GM19023 (cell line): ENCODE data around the gene ICE2.
A peak's percentile ranks its signal among the peaks of the same experiment; 100 is the strongest.
"Not testable (repeated sequence)": the region's sequence is repeated elsewhere in the genome, so short reads cannot be mapped to it uniquely, and the experiment has no call there.

Experiments
- ATAC-seq: cut with Tn5 transposase; IDR thresholded peaks from one replicate; pipeline ENCODE4 v1.9.1; 2021; ENCODE audit warnings: mild to moderate bottlenecking, moderate library complexity; ENCODE audit not compliant: unreplicated experiment

Gene ICE2

DNA sequence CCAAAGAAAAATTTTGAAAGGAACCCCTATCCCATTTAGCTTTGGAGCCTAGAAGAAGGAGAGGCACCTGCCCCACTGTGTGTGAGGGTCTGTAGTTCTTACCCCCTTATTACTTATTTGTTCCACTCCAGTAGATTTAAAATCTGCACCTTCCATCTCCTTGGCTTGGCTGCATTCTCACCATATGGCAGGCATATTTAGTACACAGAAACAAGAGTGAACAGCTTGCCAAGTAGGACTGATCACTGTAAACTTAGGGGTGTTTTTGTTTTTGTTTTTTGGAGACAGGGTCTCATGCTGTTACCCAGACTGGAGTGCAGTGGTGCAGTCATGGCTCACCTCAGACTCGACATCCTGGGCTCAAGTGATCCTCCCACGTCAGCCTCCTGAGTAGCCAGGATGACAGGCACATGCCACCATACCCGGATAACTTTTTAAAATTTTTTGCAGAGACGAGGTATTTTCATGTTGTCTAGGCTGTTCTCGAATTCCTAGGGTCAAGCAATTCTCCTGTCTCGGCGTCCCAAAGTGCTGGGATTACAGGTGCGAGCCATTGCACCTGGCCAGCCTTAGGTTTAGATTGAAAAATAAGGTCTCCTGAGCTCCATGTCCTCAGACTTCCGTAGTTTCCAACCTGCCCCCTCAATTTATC, 67.0 kb downstream of the ICE2 start:
- ATAC-seq, result no peak

DNA sequence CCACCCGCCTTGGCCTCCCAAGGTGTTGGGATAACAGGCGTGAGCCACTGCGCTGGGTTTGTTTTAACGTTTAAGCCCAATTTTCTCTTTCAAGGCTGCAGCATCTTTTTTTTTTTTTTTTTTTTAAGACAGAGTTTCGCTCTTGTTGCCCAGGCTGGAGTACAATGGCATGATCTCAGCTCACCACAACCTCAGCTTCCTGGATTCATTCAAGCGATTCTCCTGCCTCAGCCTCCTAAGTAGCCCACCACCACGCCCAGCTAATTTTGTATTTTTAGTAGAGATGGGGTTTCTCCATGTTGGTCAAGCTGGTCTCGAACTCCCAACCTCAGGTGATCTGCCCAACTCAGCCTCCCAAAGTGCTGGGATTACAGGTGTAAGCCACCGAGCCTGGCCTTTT, 68.6 kb downstream of the ICE2 start:
- ATAC-seq, result not testable (repeated sequence)

DNA sequence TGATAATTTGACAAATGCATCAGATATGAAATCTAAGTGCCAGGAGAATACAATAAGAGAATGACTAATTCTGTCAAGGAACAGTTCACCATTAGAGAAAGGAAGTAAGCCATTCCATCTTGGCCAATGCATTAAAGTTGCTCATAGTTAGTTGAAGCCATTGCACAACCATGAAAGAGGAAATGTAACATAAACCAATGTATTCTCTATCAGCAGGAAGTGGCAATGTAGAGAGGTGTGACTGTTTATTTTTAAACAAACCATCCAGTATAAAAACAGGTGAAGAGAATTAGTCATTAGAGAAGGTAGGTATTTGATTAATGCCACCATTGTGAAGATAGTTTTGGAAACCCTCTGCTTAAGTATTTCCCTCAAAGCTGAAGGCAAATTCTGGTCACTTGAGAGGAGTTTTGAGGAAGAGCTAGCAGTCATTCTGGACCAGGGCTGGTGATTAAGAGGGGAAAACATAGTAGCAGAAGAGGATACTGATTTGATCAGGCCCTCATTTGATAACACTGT, 70.4 kb downstream of the ICE2 start:
- ATAC-seq, result no peak

DNA sequence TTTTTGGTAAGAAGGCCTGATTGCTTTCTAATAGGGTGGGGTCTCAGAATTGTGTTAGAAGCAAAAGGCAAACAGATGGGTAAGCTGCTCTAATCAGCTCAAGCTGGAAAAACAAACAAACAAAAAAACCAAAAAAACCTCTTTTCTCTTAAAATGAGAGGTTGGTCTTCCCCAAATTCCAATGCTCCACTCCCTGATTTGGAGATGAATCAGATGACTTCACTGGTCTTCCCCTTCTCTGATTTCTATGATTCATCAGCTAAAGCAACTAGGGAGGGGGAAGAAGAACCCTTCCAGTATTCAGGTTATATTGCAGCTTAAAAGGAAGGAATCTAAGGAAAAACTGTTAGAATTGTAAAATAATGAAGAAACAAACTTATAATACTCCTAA, 71.5 kb downstream of the ICE2 start:
- no peak for ATAC-seq

- no peak for ATAC-seq
These were observed 72.2 kb downstream of the ICE2 start for GRCh38 chr15:60406513-60407414.

DNA sequence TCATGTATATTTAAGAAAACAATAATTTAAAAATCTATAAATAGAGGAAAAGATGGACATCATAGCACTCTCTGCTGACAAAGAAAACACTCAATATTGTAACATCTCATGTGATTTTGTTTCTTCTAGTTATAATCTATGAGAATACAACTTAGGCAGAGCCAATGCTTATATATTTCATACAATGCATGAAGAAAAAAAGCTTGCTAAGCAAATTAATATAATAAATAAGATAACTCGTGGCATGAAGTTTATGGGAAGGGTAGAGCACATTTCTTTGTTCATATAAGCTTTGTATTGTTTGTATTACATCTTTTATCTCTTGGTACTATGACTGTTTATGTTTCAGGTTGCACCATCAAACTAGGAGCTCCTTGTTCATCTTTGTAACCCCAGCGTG, 73.5 kb downstream of the ICE2 start:
- ATAC-seq, result no peak

DNA sequence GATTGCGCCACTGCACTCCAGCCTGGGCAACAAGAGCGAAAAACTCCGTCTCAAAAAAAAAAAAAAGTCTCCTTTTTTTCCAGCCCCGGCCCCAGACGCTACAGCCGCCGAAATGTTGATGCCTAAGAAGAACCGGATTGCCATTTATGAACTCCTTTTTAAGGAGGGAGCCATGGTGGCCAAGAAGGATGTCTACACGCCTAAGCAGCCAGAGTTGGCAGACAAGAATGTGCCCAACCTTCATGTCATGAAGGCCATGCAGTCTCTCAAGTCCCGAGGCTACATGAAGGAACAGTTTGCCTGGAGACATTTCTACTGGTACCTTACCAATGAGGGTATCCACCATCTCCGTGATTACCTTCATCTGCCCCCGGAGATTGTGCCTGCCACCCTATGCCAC, 74.6 kb downstream of the ICE2 start:
- not testable (repeated sequence) for ATAC-seq

DNA sequence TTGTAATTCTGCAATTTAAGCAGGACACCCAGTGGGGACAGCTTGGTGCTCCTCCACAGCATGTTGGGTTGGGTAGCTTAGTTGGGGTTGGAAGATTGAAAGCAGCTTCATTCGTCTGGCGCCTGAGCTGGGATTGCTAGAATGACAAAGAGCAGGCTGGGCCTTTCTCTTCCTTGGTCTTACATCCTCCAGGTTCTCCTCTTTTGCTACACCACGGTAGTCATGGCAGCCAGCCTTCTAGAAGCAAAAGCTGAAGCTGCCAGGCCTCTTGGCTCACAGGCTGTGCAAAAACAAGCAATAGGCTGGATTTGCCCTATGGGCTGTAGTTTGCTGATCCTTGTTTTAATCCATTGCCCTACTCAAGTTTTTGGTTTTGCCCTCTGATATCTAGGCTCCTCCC, 78.0 kb downstream of the ICE2 start:
- ATAC-seq, result no peak

- no peak for ATAC-seq
These were observed 79.0 kb downstream of the ICE2 start for GRCh38 chr15:60399931-60400330.

DNA sequence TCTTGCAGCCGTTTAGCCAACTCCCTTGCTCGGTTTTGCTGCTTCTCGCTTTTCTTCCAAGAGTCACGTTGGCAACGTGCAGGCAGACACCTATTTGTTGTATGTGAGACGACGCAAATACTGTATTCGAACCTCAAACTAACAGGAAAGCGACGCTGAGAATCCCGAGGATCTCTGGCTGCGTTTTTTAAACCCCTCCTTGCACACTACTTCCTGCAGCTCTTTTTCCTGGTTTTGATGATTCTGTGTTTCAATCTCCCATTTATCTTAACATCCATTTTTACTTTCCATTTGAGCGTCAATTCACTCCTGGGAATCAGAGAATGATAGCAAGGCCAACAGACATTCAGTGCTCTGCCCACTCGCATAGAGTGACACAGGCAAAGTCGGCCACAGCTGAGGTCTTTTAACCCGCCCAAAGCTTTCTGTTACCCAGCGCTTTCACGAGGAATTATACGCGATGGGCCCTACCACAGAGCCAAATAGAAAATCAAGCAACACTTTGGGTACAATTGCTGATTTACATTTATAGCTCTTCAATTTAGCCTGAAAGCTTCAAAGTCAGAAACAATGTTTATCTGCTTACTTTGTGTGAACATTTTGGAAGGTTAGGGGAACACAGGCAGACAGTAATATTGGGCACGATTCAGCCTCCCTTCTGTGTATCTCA, 79.6 kb downstream of the ICE2 start:
- no peak for ATAC-seq

GRCh38 chr15:60397772-60398445, 81.0 kb downstream of the ICE2 start, which contains the start of gene ANXA2:
TSS of gene ANXA2 (minus strand) at chr15:60397986. CDS start at chr15:60386075, 11,911 bp downstream.
- ATAC-seq, result peak; percentile 59

- peak; percentile 74 for ATAC-seq
These were observed 81.8 kb downstream of the ICE2 start for GRCh38 chr15:60396958-60397771.

GRCh38 chr15:60396560-60396957, 82.4 kb downstream of the ICE2 start:
- no peak for ATAC-seq

DNA sequence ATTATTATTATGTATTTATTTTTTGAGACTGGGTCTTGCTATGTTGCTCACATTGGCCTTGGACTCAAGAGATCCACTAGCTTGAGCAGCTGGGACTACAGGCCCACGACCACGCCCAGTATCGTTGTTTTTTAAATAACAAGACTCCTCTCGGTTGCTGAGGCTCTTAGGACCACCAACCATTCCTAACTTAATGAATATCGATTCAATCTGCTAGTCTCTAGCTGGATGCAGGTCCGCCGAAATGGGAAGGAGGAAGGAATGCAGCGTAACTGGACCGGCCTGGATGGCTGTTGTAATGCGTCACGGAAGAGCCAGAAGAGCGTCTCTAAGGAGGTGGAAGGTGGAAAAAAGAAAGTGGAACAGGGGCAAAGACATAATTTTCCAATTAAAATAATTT, 82.8 kb downstream of the ICE2 start:
- no peak for ATAC-seq

- no peak for ATAC-seq
These were observed 83.5 kb downstream of the ICE2 start for GRCh38 chr15:60395276-60396011.

- no peak for ATAC-seq
These were observed 84.2 kb downstream of the ICE2 start for GRCh38 chr15:60394689-60395097.

GRCh38 chr15:60392986-60393790, 85.8 kb downstream of the ICE2 start:
- ATAC-seq, result no peak

DNA sequence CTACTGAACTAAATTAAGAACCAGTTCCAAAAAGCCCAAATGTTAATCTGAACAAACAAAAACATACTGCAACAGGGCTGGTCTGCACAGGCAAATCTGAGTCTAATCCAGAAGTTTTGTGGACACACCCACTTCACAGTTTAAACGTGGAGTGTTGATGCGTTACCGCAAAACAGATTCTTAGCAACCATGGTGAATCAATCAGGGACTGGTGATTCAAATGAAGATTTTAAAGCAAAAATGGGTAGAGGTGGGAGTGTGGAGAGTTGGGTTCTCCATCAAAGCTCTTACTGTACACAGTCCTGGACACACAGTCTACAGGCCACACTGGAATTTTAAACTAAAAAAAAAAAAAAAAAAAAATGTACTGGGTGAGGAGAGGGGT, 86.3 kb downstream of the ICE2 start:
- no peak for ATAC-seq
